Suprapubic skin (tissue), 4 donors: ENCODE data around the gene TBXAS1. TPM values are rescaled to one million over a fixed set of nuclear protein-coding genes. Genes with fewer than 3 reads are reported as not detected.

Experiments
- DNase-seq, 2 donors: peaks; one replicate each; pipeline ENCODE4 v3.0.0-alpha.2; 2019; ENCODE audit warnings: low spot score in 2 of 2
- H3K27ac ChIP-seq: fragments of 200-600 bp; sonication (generic); one replicate; pipeline ENCODE4 v1.5.1; 2019
- H3K27me3 ChIP-seq: fragments of 200-600 bp; sonication (generic); one replicate; pipeline ENCODE4 v1.5.1; 2019
- H3K36me3 ChIP-seq: fragments of 200-600 bp; sonication (generic); one replicate; pipeline ENCODE4 v1.5.1; 2019
- H3K4me1 ChIP-seq: fragments of 200-600 bp; sonication (generic); one replicate; pipeline ENCODE4 v1.5.1; 2019
- H3K4me3 ChIP-seq: fragments of 200-600 bp; sonication (generic); one replicate; pipeline ENCODE4 v1.5.1; 2019; ENCODE audit warnings: mild to moderate bottlenecking
- H3K9me3 ChIP-seq: fragments of 200-600 bp; sonication (generic); one replicate; pipeline ENCODE4 v1.5.1; 2019
- CTCF ChIP-seq, 2 donors: fragments of 200-600 bp in 1 of 2; fragments of 450-650 bp in 1 of 2; sonication (generic) in 1 of 2; IDR thresholded peaks; one replicate each; pipeline ENCODE4 v1.5.1; 2016 to 2019; ENCODE audit warnings: antibody characterized with exemption in 2 of 2, mild to moderate bottlenecking in 1 of 2, moderate library complexity in 1 of 2
- EP300 ChIP-seq: sonication (generic); formaldehyde crosslinking; IDR thresholded peaks from one replicate; pipeline ENCODE4 v1.6.1; 2017; ENCODE audit warnings: antibody characterized with exemption
- POLR2A ChIP-seq, 2 donors: fragments of 450-650 bp; IDR thresholded peaks; one replicate each; pipeline ENCODE4 v1.6.1; 2017; ENCODE audit warnings: antibody characterized with exemption in 2 of 2, mild to moderate bottlenecking in 2 of 2, moderate library complexity in 2 of 2
- POLR2AphosphoS5 ChIP-seq, 3 donors: sonication (generic); formaldehyde crosslinking; IDR thresholded peaks; one replicate each; pipeline ENCODE4 v1.6.1; 2017; ENCODE audit warnings: antibody characterized with exemption in 3 of 3
- WGBS: methylation state at CpG from one replicate; pipeline ENCODE4 v1.1.5; 2018; 5-methylcytosine and 5-hydroxymethylcytosine counted together
- total RNA-seq, 4 donors: library from RNA; depleted of rRNA; stranded (reverse); fragments of >200 nt; gene quantifications; one replicate each; pipeline ENCODE4 v1.1.0, GENCODE V29; 2016

TBXAS1 gene
- total RNA-seq, 4 donors from 2014 or later = 1.4 to 2.4 (median 2.1) TPM

DNA sequence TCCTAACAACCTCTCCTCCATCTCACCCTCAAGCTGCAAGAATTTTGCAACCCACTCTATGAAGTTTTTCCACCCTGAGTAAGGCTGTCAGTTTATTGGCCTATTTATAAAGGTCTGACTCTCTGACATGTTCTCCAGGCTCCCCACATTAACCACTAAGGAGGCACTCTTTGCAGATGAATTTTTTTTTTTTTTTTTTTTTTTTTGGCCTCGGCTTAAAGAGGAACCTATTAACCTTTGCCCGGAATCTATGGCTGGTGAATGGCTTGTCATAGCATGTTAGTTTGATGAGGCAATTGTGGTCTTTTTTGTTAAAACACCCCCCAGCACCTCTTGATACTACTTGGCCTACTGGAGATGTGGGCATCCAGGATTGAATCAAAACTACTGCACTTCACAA, 57.1 kb downstream of the TBXAS1 start:
- no peak for DNase-seq
- WGBS = 43% methylated on average over 2 of the region's 2 CpGs
- no peaks in the 10 kb centered on the region for H3K9me3 ChIP-seq
- H3K27me3 ChIP-seq = no peaks in the 10 kb centered on the region
- H3K4me3 ChIP-seq = no peak overlapping the region
- TF ChIP-seq POLR2AphosphoS5 (IDR thresholded peaks at IDR 0.05) (no peak), POLR2A (IDR thresholded peaks at IDR 0.05) (no peak), CTCF (IDR thresholded peaks at IDR 0.05) (no peak), EP300 (no peak)
- no peaks in the 10 kb centered on the region for H3K36me3 ChIP-seq
- no peaks in the 10 kb centered on the region for H3K4me1 ChIP-seq
- no peak overlapping the region for H3K27ac ChIP-seq

GRCh38 chr7:139886899-139887298, 57.8 kb downstream of the TBXAS1 start:
- no peak overlapping the region for H3K27ac ChIP-seq
- no peaks in the 10 kb centered on the region for H3K9me3 ChIP-seq

GRCh38 chr7:139887992-139888481, 59.0 kb downstream of the TBXAS1 start:
- no peaks in the 10 kb centered on the region for H3K36me3 ChIP-seq
- H3K27ac ChIP-seq = no peak overlapping the region
- no peaks in the 10 kb centered on the region for H3K27me3 ChIP-seq
- TF ChIP-seq POLR2A (IDR thresholded peaks at IDR 0.05) (no peak), CTCF (IDR thresholded peaks at IDR 0.05) (no peak), POLR2AphosphoS5 (IDR thresholded peaks at IDR 0.05) (no peak), EP300 (no peak)
- H3K9me3 ChIP-seq = no peaks in the 10 kb centered on the region
- WGBS = 58% methylated on average over 5 of the region's 5 CpGs
- H3K4me1 ChIP-seq = no peaks in the 10 kb centered on the region
- DNase-seq = no peak
- no peak overlapping the region for H3K4me3 ChIP-seq

More at GRCh38 chr7:139886899-139887298, 57.8 kb downstream of the TBXAS1 start:
- TF ChIP-seq POLR2AphosphoS5 (IDR thresholded peaks at IDR 0.05) = no peak
- TF ChIP-seq CTCF (IDR thresholded peaks at IDR 0.05) = no peak
- TF ChIP-seq EP300 = no peak
- TF ChIP-seq POLR2A (IDR thresholded peaks at IDR 0.05) = no peak
- Histone ChIP-seq H3K27me3 (no peaks in the 10 kb centered on the region), H3K4me3 (no peak overlapping the region), H3K36me3 (no peaks in the 10 kb centered on the region), H3K4me1 (no peaks in the 10 kb centered on the region)
- DNase-seq = no peak
- WGBS = 69% methylated on average over 2 of the region's 2 CpGs

DNA sequence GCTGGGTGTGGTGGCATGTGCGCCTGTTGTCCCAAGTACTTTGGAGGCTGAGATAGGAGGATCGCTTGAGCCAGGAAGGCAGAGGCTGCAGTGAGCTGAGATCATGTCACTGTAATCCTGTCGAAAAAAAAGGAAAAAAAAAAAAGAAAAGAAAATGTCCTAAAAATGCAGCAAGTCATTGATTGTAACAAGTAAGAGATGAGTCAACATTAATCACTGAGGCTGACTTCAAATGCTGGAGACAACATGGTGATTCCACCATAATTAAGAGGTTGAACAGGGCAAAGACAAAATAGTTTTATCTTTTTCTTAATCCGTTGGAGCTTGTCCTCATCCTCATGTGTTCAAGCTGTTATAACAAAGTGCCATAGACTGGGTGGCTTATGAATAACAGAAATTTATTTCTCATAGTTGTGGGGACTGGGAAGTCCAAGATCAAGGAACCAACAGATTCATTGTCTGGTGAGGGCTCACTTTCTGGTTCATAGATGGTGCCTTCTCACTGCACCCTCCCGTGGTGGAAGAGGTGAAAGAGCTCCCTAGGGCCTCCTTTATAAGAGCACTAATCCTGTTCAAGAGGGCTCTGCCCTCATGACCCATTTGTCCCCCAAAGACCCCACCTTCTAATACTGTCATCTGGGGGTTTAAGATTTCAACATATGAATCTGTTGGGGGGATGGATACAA, 60.3 kb downstream of the TBXAS1 start:
- Histone ChIP-seq H3K4me3 (no peak overlapping the region), H3K9me3 (no peaks in the 10 kb centered on the region), H3K27ac (no peak overlapping the region), H3K27me3 (no peaks in the 10 kb centered on the region), H3K36me3 (no peaks in the 10 kb centered on the region), H3K4me1 (no peaks in the 10 kb centered on the region)
- TF ChIP-seq POLR2A (IDR thresholded peaks at IDR 0.05) = no peak
- no peak for TF ChIP-seq CTCF (IDR thresholded peaks at IDR 0.05)
- TF ChIP-seq EP300 = no peak
- TF ChIP-seq POLR2AphosphoS5 (IDR thresholded peaks at IDR 0.05) = no peak
- DNase-seq = no peak
- WGBS = 95% methylated on average over 5 of the region's 5 CpGs

GRCh38 chr7:139893461-139893860, 64.4 kb downstream of the TBXAS1 start:
- Histone ChIP-seq H3K4me3 (no peak overlapping the region), H3K9me3 (no peaks in the 10 kb centered on the region), H3K36me3 (no peaks in the 10 kb centered on the region), H3K27ac (no peak overlapping the region), H3K4me1 (no peaks in the 10 kb centered on the region), H3K27me3 (peaks cover 3% of the 10 kb centered on the region)
- no peak for DNase-seq
- 78% methylated on average over 1 of the region's 1 CpG for WGBS
- TF ChIP-seq CTCF (IDR thresholded peaks at IDR 0.05) (no peak), POLR2AphosphoS5 (IDR thresholded peaks at IDR 0.05) (no peak), POLR2A (IDR thresholded peaks at IDR 0.05) (no peak), EP300 (no peak)
